OCI-LY1 (cell line): ENCODE data around the gene SLC35B2.

ENCODE experiments used
- CTCF ChIP-seq: fragments of 200-600 bp; sonication (generic), shearing (Covaris generic); IDR thresholded peaks from 2 replicates; pipeline ENCODE4 v1.5.1; 2017; ENCODE audit warnings: mild to moderate bottlenecking, antibody characterized with exemption, low read length, moderate library complexity, mixed read lengths
- EZH2 ChIP-seq: fragments of 200-600 bp; sonication (generic), shearing (Covaris generic); IDR thresholded peaks from 2 replicates; pipeline ENCODE4 v1.8.0; 2017; ENCODE audit warnings: borderline replicate concordance, mixed run types, mild to moderate bottlenecking, antibody characterized with exemption, low read length, moderate library complexity, mixed read lengths

- TF ChIP-seq CTCF = no peak
- no peak for TF ChIP-seq EZH2
Measured at GRCh38 chr6:44276667-44277640, 19.6 kb upstream of the SLC35B2 start.
